Heart left ventricle (tissue), 13 donors: ENCODE results near the gene PKN2.

ENCODE experiments used
- CTCF ChIP-seq, 12 donors: fragments of 200-600 bp; sonication (generic) in 4 of 12; IDR thresholded peaks; one replicate each; pipeline versions ENCODE4 v1.5.0 to v1.8.0; 2018 to 2022; ENCODE audit warnings: antibody characterized with exemption in 12 of 12, mild to moderate bottlenecking in 5 of 12
- POLR2A ChIP-seq, 2 donors: fragments of 450-650 bp; IDR thresholded peaks; one replicate each; pipeline ENCODE4 v1.6.1; 2017; ENCODE audit warnings: antibody characterized with exemption in 2 of 2, mild to moderate bottlenecking in 2 of 2, moderate library complexity in 2 of 2
- donor health status: ischemic (EF 13 %, LVEDD 7.1; RV severe dilation, severe dysfunction).
- donor health status: DM: no; HTN: yes; CAD: no.
- donor health status: DM: no; HTN: no; CAD: no.
- donor health status: ischemic (EF 25% LVEDD 6.9; RV normal size, moderate dysfunction).
- donor health status: ischemic (EF 25% LVEDD 5.7; RV mildly dilated, moderate dysfunction).
- donor health status: ischemic (EF 35%, LVEDD 5.7; RV mildly dilated, moderate dysfunction).
- donor health status: nonischemic (EF 11% LVEDD 7.7; RV severe dilation, severe dysfunction).
- donor health status: DM: yes; HTN: yes; CAD: no.
- donor health status: PGD.
- donor health status: ischemic (EF 29% LVEDD 5.4; RV normal size, mild dysfunction).
- donor health status: nonischemic (EF 23%, LVEDD 6.1; RV moderate dilation, normal function).

GRCh38 chr1:88737338-88737927, 53.4 kb downstream of the PKN2 start:
- no peak for TF ChIP-seq CTCF (IDR thresholded peaks at IDR 0.05)
- TF ChIP-seq POLR2A (IDR thresholded peaks at IDR 0.05) = no peak
